OCI-LY7 (cell line): Measurements from ENCODE around the gene ARAF. TPM values are rescaled to one million over a fixed set of nuclear protein-coding genes. Genes with fewer than 3 reads are reported as not detected.
"Not testable (repeated sequence)": the region's sequence is repeated elsewhere in the genome, so short reads cannot be mapped to it uniquely, and the experiment has no call there.

Source experiments
- Bru-seq: library from RNA; stranded (reverse); fragments of 400-500 nt; gene quantifications from one replicate; lab custom pipeline; 2021; lab: Mats Ljungman, UMichigan
- BruChase-seq, 2 experiments: library from RNA; stranded (reverse); fragments of 400-500 nt; gene quantifications; one replicate each; lab custom pipeline; 2021; lab: Mats Ljungman, UMichigan
- BruUV-seq: library from RNA; stranded (reverse); fragments of 400-500 nt; replicated peaks from 2 replicates; lab custom pipeline; 2021; lab: Mats Ljungman, UMichigan
- CTCF ChIA-PET: fragments of 300-600 bp; sonication (Branson Sonifier 250); formaldehyde crosslinking; loops from one replicate; lab custom pipeline; 2022; ENCODE audit warnings: antibody characterized with exemption; ENCODE audit not compliant: unreplicated experiment; lab: Charles Lee
- POLR2A ChIA-PET: fragments of 300-600 bp; sonication (Branson Sonifier 250); formaldehyde crosslinking; loops from one replicate; lab custom pipeline; 2022; ENCODE audit warnings: antibody characterized with exemption; lab: Charles Lee
- DNase-seq: peaks from one replicate; pipeline ENCODE4 v3.0.0-alpha.2; 2015; ENCODE audit warnings: low spot score
- H2AFZ ChIP-seq: fragments of 200-600 bp; sonication (generic), shearing (Covaris generic); 2 replicates; pipeline ENCODE4 v1.6.1; 2014; ENCODE audit warnings: mild to moderate bottlenecking, antibody characterized with exemption, low read length, moderate library complexity
- H3K27ac ChIP-seq: fragments of 200-600 bp; sonication (generic); 2 replicates; pipeline ENCODE4 v1.5.1; 2014; ENCODE audit warnings: mixed run types, low read depth, mild to moderate bottlenecking, moderate library complexity, low read length, inconsistent platforms; ENCODE audit not compliant: poor library complexity, severe bottlenecking
- H3K36me3 ChIP-seq: fragments of 200-600 bp; sonication (generic); 2 replicates; pipeline ENCODE4 v1.6.1; 2014; ENCODE audit warnings: mild to moderate bottlenecking, antibody characterized with exemption, low read length, moderate library complexity, mixed read lengths; ENCODE audit not compliant: insufficient read depth
- H3K4me1 ChIP-seq: fragments of 200-600 bp; sonication (generic); 2 replicates; pipeline ENCODE4 v1.5.1; 2014; ENCODE audit warnings: mild to moderate bottlenecking, low read length; ENCODE audit not compliant: insufficient read depth, poor library complexity, severe bottlenecking
- H3K4me2 ChIP-seq: fragments of 200-600 bp; sonication (generic); 2 replicates; pipeline ENCODE4 v1.6.1; 2014; ENCODE audit warnings: mild to moderate bottlenecking, low read length
- H3K4me3 ChIP-seq: fragments of 200-600 bp; sonication (generic); 2 replicates; pipeline ENCODE4 v1.5.1; 2014; ENCODE audit warnings: mild to moderate bottlenecking, low read depth, low read length; ENCODE audit not compliant: poor library complexity, severe bottlenecking
- H3K79me2 ChIP-seq: fragments of 200-600 bp; sonication (generic); 2 replicates; pipeline ENCODE4 v1.6.1; 2016; ENCODE audit warnings: low read depth, mild to moderate bottlenecking, low read length, moderate library complexity, mixed read lengths; ENCODE audit not compliant: insufficient read depth
- H3K9me2 ChIP-seq: fragments of 200-600 bp; sonication (generic); 2 replicates; pipeline ENCODE4 v1.6.1; 2016; ENCODE audit warnings: mild to moderate bottlenecking, low read length, mixed read lengths; ENCODE audit not compliant: insufficient read depth
- H3K9me3 ChIP-seq: fragments of 200-600 bp; sonication (generic); 2 replicates; pipeline ENCODE4 v1.6.1; 2014; ENCODE audit warnings: mild to moderate bottlenecking, mixed run types, low read length, mixed read lengths
- H4K20me1 ChIP-seq: fragments of 200-600 bp; sonication (generic); 2 replicates; pipeline ENCODE4 v1.6.1; 2014; ENCODE audit warnings: mild to moderate bottlenecking, antibody characterized with exemption, low read length, moderate library complexity, mixed read lengths; ENCODE audit not compliant: insufficient read depth
- CTCF ChIP-seq: fragments of 200-600 bp; sonication (generic); conservative IDR thresholded peaks from 2 replicates; pipeline ENCODE4 v1.5.1; 2014; ENCODE audit warnings: mild to moderate bottlenecking, antibody characterized with exemption, low read length, moderate library complexity, mixed read lengths
- EZH2phosphoT487 ChIP-seq: fragments of 200-600 bp; sonication (generic); IDR thresholded peaks from 2 replicates; pipeline ENCODE4 v1.6.1; 2018; ENCODE audit warnings: low read depth, borderline replicate concordance, mild to moderate bottlenecking, mixed run types, antibody characterized with exemption, low read length, moderate library complexity, mixed read lengths
- intact Hi-C: fragments of 100-400 bp; cut with micrococcal nuclease; formaldehyde crosslinking; loops from one replicate; pipeline ENCODE4 v1.10.0; 2022; ENCODE audit not compliant: unreplicated experiment
- long read RNA-seq: library from polyadenylated mRNA; stranded (forward); transcript quantifications from one replicate; pipeline ENCODE4 v2.0.0, GENCODE V29; 2022
- total RNA-seq, 2 experiments: library from RNA; depleted of rRNA in 1 of 2; stranded (reverse); fragments of >200 nt in 1 of 2; shearing (Covaris generic) in 1 of 2; gene quantifications; 2 replicates each; pipeline ENCODE4 v1.2.3, GENCODE V29; 2014 to 2022

ARAF gene
- total RNA-seq (2014; rRNA removed; shearing (Covaris generic)) (13.2 and 28.9 TPM in 2 replicates), total RNA-seq (2022) (52.4 and 58.2 TPM in 2 replicates), Bru-seq, nascent RNA (percentile 70 among the genes with signal in this experiment), BruChase-seq, experiment 1, labeled RNA remaining after a 6-hour chase (percentile 70 among the genes with signal in this experiment), BruChase-seq, experiment 2, labeled RNA remaining after a 2-hour chase (percentile 73 among the genes with signal in this experiment)
- long read RNA-seq, transcript ARAF-203 (16 exons, 2,458 nt): major isoform, 78 of 103 reads
- long read RNA-seq, partial matches to known transcripts: 12 of 103 reads
- long read RNA-seq, other reads (novel, unspliced or antisense): 12 of 103 reads

GRCh38 chrX:47560934-47561658, at the start of gene ARAF:
ARAF (plus strand) TSS chrX:47561205; CDS start chrX:47562968, 1,763 bp downstream.
- POLR2A ChIA-PET: interaction anchor here (0.9 kb wide), 1 partner anchor 10 kb away, joined by 4 read pairs; no protein-coding TSS in a partner anchor
- CTCF ChIA-PET: no interaction called here

GRCh38 chrX:47512383-47512782, 48.6 kb upstream of the ARAF start:
- Histone ChIP-seq H3K4me1 (peaks cover 20% of the 10 kb centered on the region), H3K4me3 (peak overlapping the region; percentile 46), H3K4me2 (peak overlapping the region; percentile 59), H3K27ac (peak overlapping the region; percentile 51), H2AFZ (peak overlapping the region; percentile 46; the same call in 1 of the 2 replicates)
- DNase-seq, H3K79me2 ChIP-seq, CTCF ChIA-PET, BruUV-seq, intact Hi-C loops, H3K36me3 ChIP-seq, H4K20me1 ChIP-seq, H3K9me2 ChIP-seq, H3K9me3 ChIP-seq: not testable (repeated sequence)
- POLR2A ChIA-PET: interaction anchor here (1.5 kb wide), 1 partner anchor 9 kb away, joined by 8 read pairs; no protein-coding TSS in a partner anchor

More at GRCh38 chrX:47560934-47561658, at the start of gene ARAF:
- TSS peak; percentile 61 for BruUV-seq
- no peaks in the 10 kb centered on the region for H4K20me1 ChIP-seq
- no peak for TF ChIP-seq CTCF
- no peak for TF ChIP-seq EZH2phosphoT487
- peaks cover 15% of the 10 kb centered on the region; the same call in 1 of the 2 replicates for H3K79me2 ChIP-seq
- intact Hi-C loops: loop anchor here (5.0 kb wide), 3 partner anchors 64 to 91 kb away; partner anchors contain the start of genes CFP and ELK1
- peaks cover 27% of the 10 kb centered on the region for H3K36me3 ChIP-seq
- peak within 1 kb of the TSS; percentile 86 for H3K4me3 ChIP-seq
- H3K9me2 ChIP-seq: no peaks in the 10 kb centered on the region
- no peaks in the 10 kb centered on the region for H3K9me3 ChIP-seq
- peak within 1 kb of the TSS; percentile 92 for H3K4me2 ChIP-seq
- peaks cover 30% of the 10 kb centered on the region for H3K4me1 ChIP-seq
- peak; percentile 98 for DNase-seq
- peak within 1 kb of the TSS; percentile 70 for H3K27ac ChIP-seq
- H2AFZ ChIP-seq: peak within 1 kb of the TSS; percentile 28; the same call in 1 of the 2 replicates

GRCh38 chrX:47513034-47513965, 47.7 kb upstream of the ARAF start:
- peak; percentile 23 for DNase-seq
- intact Hi-C loops, H3K36me3 ChIP-seq, H3K79me2 ChIP-seq, H4K20me1 ChIP-seq, H3K9me3 ChIP-seq, H3K9me2 ChIP-seq: not testable (repeated sequence)
- ChIA-PET POLR2A (interaction anchor here (0.6 to 1.5 kb wide), 5 partner anchors 8 to 243 kb away, joined by 3 to 8 read pairs (median 4); no protein-coding TSS in a partner anchor), CTCF (interaction anchor here (0.7 to 0.9 kb wide), 2 partner anchors 9 to 39 kb away, joined by 3 to 4 read pairs; no protein-coding TSS in a partner anchor)
- H3K4me1 ChIP-seq: peaks cover 20% of the 10 kb centered on the region
- peak overlapping the region; percentile 74 for H3K4me2 ChIP-seq
- TSS peak; percentile 55 for BruUV-seq
- peak overlapping the region; percentile 34 for H3K27ac ChIP-seq
- H2AFZ ChIP-seq: peak overlapping the region; percentile 95
- peak overlapping the region; percentile 67 for H3K4me3 ChIP-seq
